Transverse colon (tissue), 3 donors: ENCODE results near the gene DDX49.

ENCODE experiments used
- CTCF ChIP-seq, 5 experiments: fragments of 200-600 bp in 3 of 5; fragments of 450-650 bp in 2 of 5; sonication (generic) in 3 of 5; IDR thresholded peaks; 1 replicate in 2 of 5; 2 replicates in 3 of 5; pipeline ENCODE4 v1.5.1; 2016 to 2017; ENCODE audit warnings: antibody characterized with exemption in 5 of 5, inconsistent platforms in 3 of 5, mild to moderate bottlenecking in 2 of 5, moderate library complexity in 1 of 5
- EP300 ChIP-seq: sonication (generic); formaldehyde crosslinking; IDR thresholded peaks from one replicate; pipeline ENCODE4 v1.6.1; 2017; ENCODE audit warnings: antibody characterized with exemption, low read depth
- POLR2A ChIP-seq: fragments of 450-650 bp; IDR thresholded peaks from one replicate; pipeline ENCODE4 v1.6.1; 2016; ENCODE audit warnings: antibody characterized with exemption, mild to moderate bottlenecking, moderate library complexity

GRCh38 chr19:18941628-18942354 is 22.3 kb downstream of the DDX49 start:
- TF ChIP-seq CTCF (IDR thresholded peaks at IDR 0.05) (no peak), POLR2A (no peak), EP300 (no peak)
